ENCODE results near the gene GADD45GIP1. TPM values are rescaled to one million over a fixed set of nuclear protein-coding genes. Genes with fewer than 3 reads are reported as not detected.

GADD45GIP1 gene
- total RNA-seq: 10 to 100 TPM; 17.0 to 27.9 TPM

GRCh38 chr19:12956446-12957388 lies at the start of gene GADD45GIP1:
Gene GADD45GIP1 (minus strand): TSS chr19:12957223. CDS start chr19:12957212, 11 bp downstream.
- peaks cover 53% of the 10 kb centered on the region for H3K36me3 Mint-ChIP-seq (ENCODE audit: low read depth)
- no peaks in the 10 kb centered on the region for H3K27me3 Mint-ChIP-seq
- H3K4me3 Mint-ChIP-seq: peak within 1 kb of the TSS; percentile 85
- H3K9me3 Mint-ChIP-seq: no peaks in the 10 kb centered on the region
- H3K4me1 Mint-ChIP-seq: peaks cover 10% of the 10 kb centered on the region
- ATAC-seq (replicated peaks): peak; percentile 96
- peak within 1 kb of the TSS; percentile 95 for H3K27ac Mint-ChIP-seq

- Mint-ChIP-seq H3K9me3 (no peaks in the 10 kb centered on the region), H3K27ac (no peak overlapping the region), H3K4me3 (no peak overlapping the region), H3K36me3 (ENCODE audit: low read depth) (no peaks in the 10 kb centered on the region), H3K4me1 (no peaks in the 10 kb centered on the region), H3K27me3 (peaks cover 6% of the 10 kb centered on the region)
- no peak for ATAC-seq (replicated peaks)
These were observed 48.9 kb upstream of the GADD45GIP1 start for GRCh38 chr19:13005861-13006370.

DNA sequence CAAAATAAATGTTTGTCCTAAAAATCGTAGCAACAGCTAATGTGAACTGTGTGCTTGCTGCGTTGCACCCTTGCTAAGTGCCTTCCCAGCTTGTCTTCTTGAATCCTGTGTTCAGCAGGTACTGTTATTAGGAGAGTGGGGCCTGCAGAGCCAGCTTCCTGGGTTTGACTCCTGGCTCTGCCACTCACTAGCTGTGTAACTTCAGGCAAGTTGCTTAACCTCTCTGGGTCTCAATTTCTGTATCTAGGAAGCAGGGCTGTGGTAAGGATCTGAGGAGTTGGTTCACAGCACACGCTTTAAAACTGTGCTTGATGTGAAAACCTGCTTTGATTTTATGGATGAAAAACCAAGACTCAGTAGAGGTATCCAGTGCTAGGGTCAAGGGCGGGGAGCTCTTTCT lies 48.2 kb upstream of the GADD45GIP1 start:
- Mint-ChIP-seq H3K36me3 (ENCODE audit: low read depth) (no peaks in the 10 kb centered on the region), H3K9me3 (no peaks in the 10 kb centered on the region), H3K27me3 (peaks cover 5% of the 10 kb centered on the region), H3K4me3 (no peak overlapping the region), H3K4me1 (no peaks in the 10 kb centered on the region), H3K27ac (no peak overlapping the region)
- ATAC-seq (replicated peaks): no peak

DNA sequence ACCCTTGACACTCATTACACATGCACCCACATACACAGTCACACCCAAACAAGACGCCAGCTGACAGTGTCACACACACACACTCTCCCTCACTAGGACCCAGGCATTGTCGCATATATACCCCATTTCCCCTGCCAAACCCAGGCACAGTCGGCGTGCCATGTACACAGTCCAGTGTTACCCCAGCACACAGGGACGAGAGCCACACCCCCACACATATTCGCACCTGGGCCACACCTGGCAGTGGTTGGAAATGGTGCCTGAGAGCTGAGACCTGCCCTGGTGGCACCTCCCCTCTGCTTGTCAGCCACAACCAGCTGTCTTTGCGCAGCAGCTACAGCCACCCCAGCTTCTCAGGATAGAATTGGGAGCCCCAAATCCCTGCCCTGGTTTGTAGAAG lies 47.2 kb upstream of the GADD45GIP1 start:
- Mint-ChIP-seq H3K27ac (no peak overlapping the region), H3K9me3 (no peaks in the 10 kb centered on the region), H3K27me3 (peaks cover 5% of the 10 kb centered on the region), H3K4me3 (no peak overlapping the region), H3K36me3 (ENCODE audit: low read depth) (no peaks in the 10 kb centered on the region), H3K4me1 (no peaks in the 10 kb centered on the region)
- ATAC-seq (replicated peaks): no peak

DNA sequence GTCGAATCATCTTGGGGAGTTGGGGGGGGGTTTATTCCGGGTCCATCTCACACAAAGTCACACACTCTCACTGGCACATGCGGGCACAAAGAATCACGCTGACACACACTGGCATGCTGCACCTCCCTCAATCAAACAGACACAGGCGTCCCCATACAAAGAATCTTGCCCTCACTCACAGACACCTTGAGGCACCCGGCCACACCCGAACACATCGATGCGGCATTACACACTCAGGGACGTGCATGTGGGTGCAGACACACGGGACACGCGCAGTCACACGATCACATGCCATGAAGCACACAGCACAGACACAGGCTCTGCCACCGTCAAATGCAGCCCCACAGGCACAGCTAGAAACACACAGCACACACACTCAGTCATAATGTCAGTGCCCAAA lies 46.1 kb upstream of the GADD45GIP1 start:
- Mint-ChIP-seq H3K4me1 (no peaks in the 10 kb centered on the region), H3K27ac (no peak overlapping the region), H3K36me3 (ENCODE audit: low read depth) (no peaks in the 10 kb centered on the region), H3K9me3 (no peaks in the 10 kb centered on the region), H3K4me3 (no peak overlapping the region), H3K27me3 (peaks cover 1% of the 10 kb centered on the region)
- no peak for ATAC-seq (replicated peaks)

- H3K36me3 Mint-ChIP-seq (ENCODE audit: low read depth): no peaks in the 10 kb centered on the region
These were observed 45.3 kb upstream of the GADD45GIP1 start for GRCh38 chr19:13002166-13002898.

DNA sequence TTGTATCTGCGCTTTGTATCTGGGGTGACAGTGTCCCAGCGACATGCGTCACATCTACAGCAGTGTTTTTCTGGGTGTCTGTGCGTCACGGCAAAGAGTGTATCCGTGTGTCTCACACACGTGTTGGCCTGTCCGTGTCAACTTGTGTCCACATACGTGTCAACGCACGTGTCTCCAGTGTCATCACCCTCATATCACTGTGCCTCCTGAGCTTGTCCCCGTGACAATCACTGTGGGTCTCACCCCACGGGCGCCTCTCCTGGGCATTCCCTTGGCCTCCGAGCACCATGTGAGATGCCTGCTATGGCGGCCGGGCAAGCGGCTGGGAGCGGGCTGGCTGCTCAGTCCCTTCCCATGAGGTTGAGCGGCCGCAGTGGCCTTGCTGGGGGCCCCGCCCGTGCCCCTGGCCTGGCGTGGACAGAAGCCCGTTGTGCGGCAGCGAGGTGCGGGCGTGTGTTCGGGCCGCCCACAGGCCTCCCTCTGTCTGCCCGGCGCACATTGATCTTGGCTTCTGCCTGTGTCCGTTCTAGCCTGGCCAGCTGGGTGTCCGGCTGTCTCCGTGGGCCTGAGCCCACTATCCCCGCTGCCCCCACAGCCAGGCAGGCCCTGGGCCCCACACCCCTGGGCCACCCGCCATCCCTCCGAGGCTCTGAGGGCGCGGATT lies 44.6 kb upstream of the GADD45GIP1 start:
- no peak for ATAC-seq (replicated peaks)

More at GRCh38 chr19:13002166-13002898, 45.3 kb upstream of the GADD45GIP1 start:
- Mint-ChIP-seq H3K4me1 (no peaks in the 10 kb centered on the region), H3K27me3 (peaks cover 4% of the 10 kb centered on the region), H3K27ac (no peak overlapping the region), H3K4me3 (no peak overlapping the region), H3K9me3 (no peaks in the 10 kb centered on the region)
- ATAC-seq (replicated peaks): no peak

GRCh38 chr19:13001166-13001501 lies 44.1 kb upstream of the GADD45GIP1 start:
- no peaks in the 10 kb centered on the region for H3K9me3 Mint-ChIP-seq
- no peak overlapping the region for H3K27ac Mint-ChIP-seq
- H3K4me1 Mint-ChIP-seq: no peaks in the 10 kb centered on the region
- H3K36me3 Mint-ChIP-seq (ENCODE audit: low read depth): no peaks in the 10 kb centered on the region
- ATAC-seq (replicated peaks): no peak
- no peak overlapping the region for H3K4me3 Mint-ChIP-seq
- peaks cover 4% of the 10 kb centered on the region for H3K27me3 Mint-ChIP-seq

More for the DNA sequence above, 44.6 kb upstream of the GADD45GIP1 start:
- Mint-ChIP-seq H3K27me3 (peaks cover 4% of the 10 kb centered on the region), H3K4me3 (no peak overlapping the region), H3K27ac (no peak overlapping the region), H3K36me3 (ENCODE audit: low read depth) (no peaks in the 10 kb centered on the region), H3K4me1 (no peaks in the 10 kb centered on the region), H3K9me3 (no peaks in the 10 kb centered on the region)

DNA sequence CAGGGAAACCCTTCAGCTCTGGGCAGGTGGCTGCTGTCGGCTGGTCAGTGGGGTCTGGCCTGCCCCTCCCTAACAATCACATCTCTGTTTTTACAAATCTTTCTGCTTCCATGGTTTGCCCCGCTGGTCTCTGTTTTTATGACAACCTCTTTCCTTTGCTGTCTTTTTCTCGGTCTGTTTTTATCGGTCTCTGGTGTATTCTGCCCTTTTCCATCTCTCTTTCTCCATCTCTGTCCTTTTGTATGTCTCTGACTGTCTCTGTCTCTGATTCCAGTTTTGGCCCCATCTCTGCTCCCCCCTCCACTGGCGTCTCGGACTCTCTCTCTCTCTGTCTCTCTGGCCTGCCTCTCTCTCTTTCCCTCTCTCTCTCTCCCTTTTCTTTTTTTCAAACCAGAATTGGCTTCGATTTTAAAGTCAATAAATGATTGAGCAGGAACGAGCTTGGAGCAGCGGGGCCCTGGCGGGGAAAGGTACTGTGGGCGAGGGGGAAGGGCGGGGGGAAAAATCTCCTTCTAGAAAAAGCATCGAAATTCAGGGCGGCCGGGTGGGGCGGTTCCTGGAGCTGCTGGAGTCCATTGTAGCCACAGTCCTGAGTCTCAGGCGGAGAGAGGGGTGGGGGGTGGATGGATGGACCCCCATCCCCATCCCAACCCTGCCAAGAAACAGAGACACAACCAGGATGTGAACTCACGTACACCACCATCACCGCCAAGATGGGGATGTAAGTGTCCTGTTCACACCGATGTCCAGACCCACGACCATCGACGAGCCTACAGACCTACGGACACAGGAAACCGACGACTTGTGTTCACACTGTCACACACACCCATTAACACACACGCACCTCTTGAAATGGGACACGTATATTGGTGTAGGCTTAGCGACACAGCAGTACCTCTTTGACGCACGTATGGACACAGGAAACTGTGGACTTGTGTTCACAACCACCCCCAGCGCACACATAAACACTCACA lies 41.2 kb upstream of the GADD45GIP1 start:
- no peak overlapping the region for H3K4me3 Mint-ChIP-seq
- no peak overlapping the region for H3K27ac Mint-ChIP-seq
- no peaks in the 10 kb centered on the region for H3K9me3 Mint-ChIP-seq

GRCh38 chr19:12997179-12997966 lies 40.4 kb upstream of the GADD45GIP1 start:
- H3K27ac Mint-ChIP-seq: no peak overlapping the region
- no peaks in the 10 kb centered on the region for H3K9me3 Mint-ChIP-seq
- peak overlapping the region; percentile 37 for H3K4me3 Mint-ChIP-seq
- peaks cover 16% of the 10 kb centered on the region for H3K27me3 Mint-ChIP-seq
- peaks cover 6% of the 10 kb centered on the region for H3K36me3 Mint-ChIP-seq (ENCODE audit: low read depth)
- no peak for ATAC-seq (replicated peaks)
- peaks cover 6% of the 10 kb centered on the region for H3K4me1 Mint-ChIP-seq

More for the DNA sequence above, 41.2 kb upstream of the GADD45GIP1 start:
- no peak for ATAC-seq (replicated peaks)
- Mint-ChIP-seq H3K27me3 (peaks cover 16% of the 10 kb centered on the region), H3K36me3 (ENCODE audit: low read depth) (peaks cover 6% of the 10 kb centered on the region), H3K4me1 (peaks cover 6% of the 10 kb centered on the region)

- peaks cover 6% of the 10 kb centered on the region for H3K4me1 Mint-ChIP-seq
- no peak for ATAC-seq (replicated peaks)
- no peak overlapping the region for H3K27ac Mint-ChIP-seq
- H3K9me3 Mint-ChIP-seq: no peaks in the 10 kb centered on the region
- H3K4me3 Mint-ChIP-seq: peak overlapping the region; percentile 37
- H3K27me3 Mint-ChIP-seq: peaks cover 16% of the 10 kb centered on the region
- peaks cover 6% of the 10 kb centered on the region for H3K36me3 Mint-ChIP-seq (ENCODE audit: low read depth)
These were observed 39.5 kb upstream of the GADD45GIP1 start for GRCh38 chr19:12996406-12997094.

GRCh38 chr19:12995596-12996405 lies 38.8 kb upstream of the GADD45GIP1 start:
- Mint-ChIP-seq H3K27ac (no peak overlapping the region), H3K27me3 (peaks cover 16% of the 10 kb centered on the region), H3K4me1 (peaks cover 6% of the 10 kb centered on the region), H3K36me3 (ENCODE audit: low read depth) (peaks cover 6% of the 10 kb centered on the region), H3K9me3 (no peaks in the 10 kb centered on the region), H3K4me3 (peak overlapping the region; percentile 29)
- peak; percentile 38 for ATAC-seq (replicated peaks)

Measured in activated T-helper 17 cell treated with anti-CD3 and anti-CD28 coated beads, Interleukin-2, amount 50 U/mL, for 72 hours (primary cell).